HG03439 (cell line): Measurements from ENCODE around the gene CATSPERE.
"Not testable (repeated sequence)": the region's sequence is repeated elsewhere in the genome, so short reads cannot be mapped to it uniquely, and the experiment has no call there.

Experiments
- ATAC-seq: cut with Tn5 transposase; IDR thresholded peaks from one replicate; pipeline ENCODE4 v1.9.1; 2021; ENCODE audit warnings: mild to moderate bottlenecking, moderate library complexity; ENCODE audit not compliant: unreplicated experiment

Gene CATSPERE

DNA sequence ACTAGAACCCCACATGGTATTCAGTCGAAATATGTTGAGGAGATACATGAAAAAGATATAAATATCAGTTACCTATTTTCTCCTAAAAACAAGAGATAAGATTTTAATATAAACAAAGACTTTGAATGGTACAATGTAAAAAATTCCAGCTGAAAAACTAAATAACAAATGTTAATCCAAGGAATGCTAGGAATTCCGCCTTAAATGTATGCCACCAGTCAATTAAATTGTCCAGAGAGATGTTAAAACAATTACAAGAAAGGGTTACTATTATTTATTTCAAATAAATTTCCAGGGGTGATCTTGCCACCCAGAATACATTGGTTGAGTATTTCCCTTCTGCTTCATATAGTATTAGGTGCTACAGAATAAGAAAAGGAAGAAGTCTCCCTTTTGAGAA, 13.5 kb upstream of the CATSPERE start:
- no peak for ATAC-seq

DNA sequence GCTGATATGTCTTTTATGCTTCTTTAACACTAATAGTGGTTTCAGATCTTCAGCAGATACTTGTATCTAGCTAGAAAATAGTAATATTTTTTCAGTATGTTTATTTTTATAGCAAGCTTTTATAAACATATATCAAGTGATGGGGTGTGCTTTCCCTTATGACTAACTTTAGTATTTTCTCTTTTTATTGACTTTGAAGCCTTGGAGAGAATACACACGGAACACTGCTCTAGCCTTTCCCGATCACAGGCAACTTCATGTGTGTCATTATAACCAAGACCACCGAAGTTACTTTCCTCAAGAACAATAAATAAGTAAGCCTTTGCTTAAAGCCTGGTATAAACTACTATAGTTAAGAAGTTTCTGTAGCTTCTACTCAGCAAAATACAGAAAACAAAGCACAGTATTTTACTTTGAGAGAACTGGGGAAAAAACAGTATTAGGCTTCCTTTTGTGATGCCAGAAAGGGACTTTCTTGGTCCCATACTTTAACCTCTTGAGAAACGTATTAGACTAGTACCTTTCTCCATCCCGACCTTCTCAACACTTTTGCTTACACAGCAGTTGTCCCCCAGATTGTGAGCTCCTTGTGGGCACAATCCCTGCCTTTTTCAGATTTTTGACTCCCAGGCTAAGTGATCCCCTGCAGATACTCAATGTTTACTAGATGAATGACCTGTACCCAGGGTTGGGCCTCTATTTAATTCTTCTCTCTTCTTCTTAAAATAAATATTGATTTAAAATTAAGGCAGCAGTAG, 12.6 kb upstream of the CATSPERE start:
- no peak for ATAC-seq

GRCh38 chr1:244449936-244450508, 11.1 kb upstream of the CATSPERE start:
- ATAC-seq: no peak

DNA sequence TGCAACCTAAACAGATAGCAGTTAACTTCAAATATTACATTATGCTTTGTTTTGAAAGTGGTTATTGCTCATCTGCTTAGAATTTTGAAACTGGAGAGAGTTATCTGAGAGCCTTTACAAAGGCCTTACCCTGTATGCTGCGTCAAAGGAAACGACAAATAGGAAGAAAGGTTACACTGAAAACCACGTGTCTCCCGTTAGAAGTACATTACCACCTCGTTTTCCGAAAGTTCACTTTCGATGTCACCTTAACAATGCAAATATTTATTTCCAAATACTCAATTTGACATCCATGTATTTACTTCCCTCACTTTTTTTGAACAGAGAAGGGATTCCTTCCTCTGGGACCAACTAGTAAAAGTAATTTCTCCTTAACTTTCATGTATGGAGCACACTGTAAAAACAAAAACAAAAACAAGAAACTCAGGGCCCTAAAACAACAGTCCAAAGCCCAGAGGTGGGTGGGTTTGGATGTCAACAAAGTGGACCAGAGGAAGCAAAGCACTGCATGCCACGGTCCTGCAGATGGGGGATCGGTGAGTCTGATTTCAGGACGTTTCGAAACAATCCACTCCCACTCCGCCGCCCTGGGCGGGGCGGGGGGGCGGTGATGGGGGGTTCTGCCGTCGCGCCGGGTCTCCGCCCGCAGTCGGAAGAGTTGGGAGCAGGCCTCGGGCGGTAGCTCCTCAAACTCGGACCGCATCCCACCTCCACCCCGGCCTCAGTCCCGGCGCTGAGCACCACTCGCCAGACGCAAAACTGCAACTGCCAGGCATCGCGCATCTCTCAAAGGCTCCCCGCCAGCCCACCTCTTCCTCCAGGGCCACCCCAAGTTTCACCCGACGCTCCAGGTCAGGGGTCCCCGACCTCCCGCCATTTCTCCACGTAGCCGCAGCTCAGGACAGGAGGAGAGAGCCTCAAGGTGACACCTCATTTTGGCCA, 10.2 kb upstream of the CATSPERE start:
- ATAC-seq: peak; percentile 13

- ATAC-seq: no peak
Observed at GRCh38 chr1:244451539-244451950, 9.5 kb upstream of the CATSPERE start, which contains the start of gene ADSS2. Gene ADSS2, minus strand, starts transcription at chr1:244451909. Its CDS starts 92 bp downstream, at chr1:244451817.

DNA sequence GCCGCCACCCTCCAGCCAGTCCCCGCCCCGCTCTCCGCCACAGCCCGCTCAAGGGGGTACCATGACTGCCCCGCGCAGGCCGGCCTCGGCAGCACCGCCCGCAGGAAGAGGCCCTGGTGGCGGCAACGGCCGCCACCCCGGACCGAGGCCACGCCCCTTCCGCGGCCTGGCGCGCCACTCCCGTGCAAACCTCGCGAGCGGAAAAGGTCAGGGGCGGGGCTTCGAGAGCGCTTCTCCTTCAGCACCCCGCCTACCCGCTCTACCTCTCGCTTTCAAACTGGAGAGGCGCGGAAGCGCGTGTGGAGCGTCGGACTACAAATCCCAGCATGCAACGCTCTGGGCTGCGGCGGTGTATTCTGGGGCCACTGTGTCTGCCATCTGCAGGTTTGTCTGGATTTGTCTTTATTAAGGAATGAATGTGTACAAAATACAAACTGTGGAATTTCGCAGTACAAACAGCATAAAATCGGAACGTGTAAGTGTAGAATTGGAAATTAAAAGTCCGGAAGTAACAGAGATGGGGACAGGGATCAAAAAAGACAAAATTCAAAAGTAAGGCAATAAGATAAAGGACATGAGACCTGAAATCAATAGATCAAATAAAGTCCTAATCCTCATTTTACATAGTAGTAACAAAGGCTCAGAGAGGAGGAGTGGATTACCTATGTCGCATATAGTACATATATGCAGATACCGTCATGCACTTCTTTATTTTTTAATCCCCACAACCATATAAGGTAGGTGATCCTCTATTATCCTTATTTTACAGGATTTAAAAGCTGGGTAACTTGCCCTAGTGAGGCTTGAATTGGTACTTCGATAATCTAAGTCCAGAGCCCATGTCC, 8.9 kb upstream of the CATSPERE start:
- ATAC-seq: peak; percentile 93

GRCh38 chr1:244454412-244454811, 6.7 kb upstream of the CATSPERE start:
- no peak for ATAC-seq

DNA sequence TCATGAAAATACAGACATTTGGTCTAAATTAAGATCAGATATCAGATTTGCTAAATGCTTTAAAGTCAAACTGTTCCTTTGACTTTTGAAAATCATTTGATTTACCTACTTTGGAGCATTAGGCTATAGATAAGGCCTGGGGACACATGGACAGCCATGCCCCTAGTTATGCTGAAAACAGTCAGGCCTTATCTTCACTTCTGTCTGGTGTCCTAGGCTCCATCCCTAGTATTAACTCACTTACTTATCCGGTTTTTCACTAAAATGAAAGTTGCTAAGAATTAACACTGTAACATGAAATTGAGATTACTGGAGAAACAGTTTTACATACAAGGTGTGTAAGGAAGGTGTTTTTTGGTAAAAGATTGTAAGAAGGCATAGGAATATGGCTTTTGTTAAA, 4.5 kb upstream of the CATSPERE start:
- ATAC-seq: no peak

DNA sequence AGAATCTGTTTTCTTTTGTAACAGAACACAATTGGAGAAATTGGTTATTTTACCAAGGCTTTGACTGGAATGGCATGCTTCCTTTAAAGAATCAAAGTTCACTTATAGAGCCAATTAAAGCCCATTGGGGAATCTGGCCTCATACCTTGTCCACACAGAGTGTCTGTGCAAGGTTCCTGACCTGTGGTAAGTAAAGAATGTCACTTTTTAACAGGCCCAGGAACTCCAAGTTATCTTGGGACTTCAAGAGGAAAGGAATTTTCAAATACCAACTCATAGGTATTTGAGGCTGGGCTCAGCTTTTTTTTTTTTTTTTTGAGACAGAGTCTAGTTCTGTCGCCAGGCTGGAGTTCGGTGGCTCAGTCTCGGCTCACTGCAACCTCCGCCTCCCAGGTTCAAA, 2.3 kb upstream of the CATSPERE start:
- no peak for ATAC-seq

GRCh38 chr1:244460197-244460596, 876 bp upstream of the CATSPERE start:
- no peak for ATAC-seq

- ATAC-seq: no peak
Observed at GRCh38 chr1:244466724-244467123, 5.7 kb downstream of the CATSPERE start.

GRCh38 chr1:244473059-244473605, 12.1 kb downstream of the CATSPERE start:
- ATAC-seq: no peak

DNA sequence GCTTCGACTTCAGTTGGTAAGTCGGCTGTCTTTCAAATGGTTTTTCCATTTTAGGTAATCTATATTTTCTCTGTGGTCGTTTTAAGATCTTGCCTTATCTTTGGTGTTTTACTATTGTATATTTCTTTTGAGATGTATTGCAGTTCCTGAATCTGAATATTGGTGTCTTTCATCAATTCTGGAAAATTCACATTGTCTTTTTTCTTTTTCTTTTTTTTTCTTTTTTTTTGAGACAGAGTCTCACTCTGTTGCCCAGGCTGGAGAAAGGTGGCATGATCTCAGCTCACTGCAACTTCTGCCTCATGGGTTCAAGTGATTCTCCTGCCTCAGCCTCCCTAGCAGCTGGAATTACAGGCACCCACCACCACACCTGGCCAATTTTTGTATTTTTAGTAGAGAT, 23.9 kb downstream of the CATSPERE start:
- ATAC-seq: not testable (repeated sequence)

GRCh38 chr1:244494653-244495052, 33.6 kb downstream of the CATSPERE start:
- no peak for ATAC-seq

DNA sequence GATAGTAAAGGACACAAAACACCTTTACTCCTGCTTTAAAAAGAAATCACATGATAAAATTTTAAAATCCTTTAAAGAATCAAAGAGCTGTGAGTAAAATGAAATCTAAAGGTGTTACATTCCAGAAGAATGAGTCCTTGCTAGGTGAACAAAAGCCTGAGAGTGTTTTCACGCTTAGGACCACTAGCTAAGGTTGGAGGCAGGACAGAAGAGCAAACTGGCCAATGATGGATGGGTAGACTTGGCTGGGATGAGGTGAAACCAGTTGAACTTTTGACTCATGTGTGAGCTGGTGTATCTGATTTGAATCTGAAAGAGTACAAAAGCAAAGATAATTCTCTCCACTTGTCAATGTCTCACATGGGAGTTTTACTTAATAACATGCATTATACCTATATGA, 35.1 kb downstream of the CATSPERE start:
- ATAC-seq: no peak

GRCh38 chr1:244497805-244498204, 36.7 kb downstream of the CATSPERE start:
- ATAC-seq: no peak

DNA sequence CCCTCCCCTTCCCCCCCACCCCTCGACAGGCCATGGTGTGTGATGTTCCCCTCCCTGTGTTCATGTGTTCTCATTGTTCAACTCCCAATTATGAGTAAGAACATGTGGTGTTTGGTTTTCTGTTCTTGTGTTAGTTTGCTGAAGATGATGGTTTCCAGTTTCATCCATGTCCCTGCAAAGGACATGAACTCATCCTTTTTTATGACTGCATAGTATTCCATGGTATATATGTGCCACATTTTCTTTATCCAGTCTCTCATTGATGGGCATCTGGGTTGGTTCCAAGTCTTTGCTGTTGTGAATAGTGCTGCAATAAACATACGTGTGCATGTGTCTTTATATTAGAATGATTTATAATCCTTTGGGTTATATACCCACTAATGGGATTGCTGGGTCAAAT, 38.4 kb downstream of the CATSPERE start:
- ATAC-seq: not testable (repeated sequence)

DNA sequence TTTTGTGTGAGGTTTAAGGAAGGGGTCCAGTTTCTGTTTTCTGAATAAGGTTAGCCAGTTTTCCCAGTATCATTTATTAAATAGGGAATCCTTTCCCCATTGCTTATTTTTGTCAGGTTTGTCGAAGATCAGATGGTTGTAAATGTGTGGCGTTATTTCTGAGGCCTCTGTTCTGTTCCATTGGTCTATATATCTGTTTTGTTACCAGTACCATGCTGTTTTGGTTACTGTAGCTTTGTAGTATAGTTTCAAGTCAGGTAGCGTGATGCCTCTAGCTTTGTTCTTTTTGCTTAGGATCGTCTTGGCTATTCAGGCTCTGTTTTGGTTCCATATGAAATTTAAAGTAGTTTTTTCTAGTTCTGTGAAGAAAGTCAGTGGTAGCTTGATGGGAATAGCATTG, 39.4 kb downstream of the CATSPERE start:
- ATAC-seq: not testable (repeated sequence)

DNA sequence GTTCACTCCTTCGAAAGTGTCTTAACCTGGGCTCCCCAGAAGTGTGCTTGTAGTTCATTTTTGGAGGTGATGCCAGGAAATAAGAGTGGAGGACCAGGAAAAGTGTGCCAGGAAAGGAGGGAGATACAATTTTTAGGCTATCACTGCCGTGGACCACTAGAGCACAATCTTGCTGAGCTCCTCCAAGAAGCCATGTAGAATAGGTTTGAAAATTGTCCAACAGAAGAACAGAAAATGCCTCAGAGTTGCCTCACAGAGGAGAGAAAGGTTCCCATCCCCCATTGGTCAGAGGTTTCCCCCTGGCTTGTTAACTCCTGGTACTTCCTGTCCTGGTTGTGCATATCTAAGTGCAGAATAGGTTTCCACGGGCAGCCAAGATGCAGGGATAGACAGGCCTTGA, 41.6 kb downstream of the CATSPERE start:
- ATAC-seq: no peak

DNA sequence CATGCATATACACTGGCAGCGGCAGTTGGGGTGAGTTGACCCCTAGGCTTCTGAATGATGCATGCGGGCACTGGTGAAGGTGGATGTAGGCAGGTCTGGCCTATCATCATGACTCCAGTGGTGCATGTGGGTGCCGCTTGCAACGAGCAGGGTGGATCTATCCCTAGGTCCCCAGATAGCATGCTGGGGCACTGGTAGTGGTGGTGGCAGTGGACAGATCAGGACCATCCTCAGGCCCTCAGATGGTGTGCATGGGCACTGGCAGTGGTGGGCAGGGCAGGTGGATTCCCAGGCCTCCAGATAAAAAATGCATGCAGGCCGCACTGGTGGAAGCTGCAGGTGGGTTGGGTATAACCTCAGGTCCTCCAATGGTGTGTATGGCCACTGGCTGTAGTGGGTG, 52.4 kb downstream of the CATSPERE start:
- no peak for ATAC-seq
